ENCODE results near the gene MRPS35.
A peak's percentile ranks its signal among the peaks of the same experiment; 100 is the strongest.
"Not testable (repeated sequence)": the region's sequence is repeated elsewhere in the genome, so short reads cannot be mapped to it uniquely, and the experiment has no call there.

Gene MRPS35

GRCh38 chr12:27709212-27709931, 1.3 kb upstream of the MRPS35 start:
- DNase-seq (ENCODE audit: low spot score): no peak

GRCh38 chr12:27709932-27710591, 570 bp upstream of the MRPS35 start:
- no peak for DNase-seq (ENCODE audit: low spot score)

- peak; percentile 11 for DNase-seq (ENCODE audit: low spot score)
Measured at GRCh38 chr12:27711317-27711682, 668 bp downstream of the MRPS35 start.

- no peak for DNase-seq (ENCODE audit: low spot score)
Measured at GRCh38 chr12:27711967-27712366, 1.3 kb downstream of the MRPS35 start.

GRCh38 chr12:27723212-27723611, 12.6 kb downstream of the MRPS35 start:
- DNase-seq (ENCODE audit: low spot score): no peak

GRCh38 chr12:27730097-27730588, 19.5 kb downstream of the MRPS35 start:
- no peak for DNase-seq (ENCODE audit: low spot score)

GRCh38 chr12:27732281-27732680, 21.6 kb downstream of the MRPS35 start:
- no peak for DNase-seq (ENCODE audit: low spot score)

GRCh38 chr12:27733052-27733656, 22.5 kb downstream of the MRPS35 start:
- peak; percentile 35 for DNase-seq (ENCODE audit: low spot score)

- no peak for DNase-seq (ENCODE audit: low spot score)
Measured at GRCh38 chr12:27733791-27734190, 23.2 kb downstream of the MRPS35 start.

GRCh38 chr12:27734321-27734720, 23.7 kb downstream of the MRPS35 start:
- not testable (repeated sequence) for DNase-seq (ENCODE audit: low spot score)

- no peak for DNase-seq (ENCODE audit: low spot score)
Measured at GRCh38 chr12:27743601-27744000, 33.0 kb downstream of the MRPS35 start.

GRCh38 chr12:27745734-27746133, 35.1 kb downstream of the MRPS35 start:
- not testable (repeated sequence) for DNase-seq (ENCODE audit: low spot score)

GRCh38 chr12:27747111-27747820, 36.6 kb downstream of the MRPS35 start:
- peak; percentile 10 for DNase-seq (ENCODE audit: low spot score)

- DNase-seq (ENCODE audit: low spot score): no peak
Measured at GRCh38 chr12:27751386-27752047, 40.9 kb downstream of the MRPS35 start.

- DNase-seq (ENCODE audit: low spot score): no peak
Measured at GRCh38 chr12:27754795-27755194, 44.2 kb downstream of the MRPS35 start.

- DNase-seq (ENCODE audit: low spot score): no peak
Measured at GRCh38 chr12:27756670-27757195, 46.1 kb downstream of the MRPS35 start.

- DNase-seq (ENCODE audit: low spot score): no peak
Measured at GRCh38 chr12:27762757-27763156, 52.1 kb downstream of the MRPS35 start.

- no peak for DNase-seq (ENCODE audit: low spot score)
Measured at GRCh38 chr12:27766587-27766986, 56.0 kb downstream of the MRPS35 start.

- DNase-seq (ENCODE audit: low spot score): no peak
Measured at GRCh38 chr12:27769142-27769673, 58.6 kb downstream of the MRPS35 start.

GRCh38 chr12:27771481-27772327, 61.1 kb downstream of the MRPS35 start:
- no peak for DNase-seq (ENCODE audit: low spot score)

All from AG08396 (cell line).